DND-41 (cell line): Measurements from ENCODE around the gene MYO5A.

Experiments used
- ATAC-seq: fragments of 200-7000 bp; cut with Tn5 transposase; 3 replicates; pipeline ENCODE4 v1.9.1; 2021; ENCODE audit warnings: low read depth; ENCODE audit not compliant: insufficient read depth
- DNase-seq: peaks from one replicate; pipeline ENCODE4 v3.0.0-alpha.2; 2020
- H2AFZ ChIP-seq: 2 replicates; pipeline ENCODE4 v1.6.0; 2012; ENCODE audit warnings: low read depth, low read length
- H3K27ac ChIP-seq: 2 replicates; pipeline ENCODE4 v1.5.1; 2012; ENCODE audit warnings: low read length, inconsistent platforms
- H3K27me3 ChIP-seq: fragments of 200-600 bp; sonication (generic); 2 replicates; pipeline ENCODE4 v1.6.0; 2012; ENCODE audit warnings: low read length, mild to moderate bottlenecking, inconsistent platforms; ENCODE audit not compliant: insufficient read depth, poor library complexity
- H3K36me3 ChIP-seq: 2 replicates; pipeline ENCODE4 v1.5.1; 2012; ENCODE audit warnings: low read length, inconsistent platforms; ENCODE audit not compliant: insufficient read depth
- H3K4me1 ChIP-seq: 2 replicates; pipeline ENCODE4 v1.5.1; 2012; ENCODE audit warnings: mild to moderate bottlenecking, low read length; ENCODE audit not compliant: insufficient read depth
- H3K4me2 ChIP-seq: 2 replicates; pipeline ENCODE4 v1.6.0; 2012; ENCODE audit warnings: mild to moderate bottlenecking, moderate library complexity, low read length, inconsistent platforms; ENCODE audit not compliant: insufficient read depth
- H3K4me3 ChIP-seq, 2 experiments: fragments of 200-600 bp in 1 of 2; shearing (Covaris generic) in 1 of 2; 2 replicates each; pipeline ENCODE4 v1.5.1; 2012 to 2016; ENCODE audit warnings: inconsistent platforms in 2 of 2, low read length in 2 of 2, mild to moderate bottlenecking in 2 of 2, low read depth in 1 of 2, moderate library complexity in 1 of 2
- H3K79me2 ChIP-seq: 2 replicates; pipeline ENCODE4 v1.6.0; 2012; ENCODE audit warnings: low read length, inconsistent platforms; ENCODE audit not compliant: insufficient read depth
- H3K9ac ChIP-seq: 2 replicates; pipeline ENCODE4 v1.6.0; 2012; ENCODE audit warnings: low read depth, mild to moderate bottlenecking, inconsistent platforms, low read length, moderate library complexity
- H3K9me3 ChIP-seq: 2 replicates; pipeline ENCODE4 v1.5.1; 2012; ENCODE audit warnings: low read length, moderate library complexity, mild to moderate bottlenecking, inconsistent platforms; ENCODE audit not compliant: insufficient read depth, severe bottlenecking
- H4K20me1 ChIP-seq: 2 replicates; pipeline ENCODE4 v1.6.0; 2012; ENCODE audit warnings: low read length; ENCODE audit not compliant: insufficient read depth
- EZH2 ChIP-seq: IDR thresholded peaks from 3 replicates; pipeline ENCODE4 v1.6.1; 2012; ENCODE audit warnings: borderline replicate concordance, low read depth, mild to moderate bottlenecking, moderate library complexity, low read length, inconsistent platforms; ENCODE audit not compliant: severe bottlenecking
- TF ChIP-seq, protein P1 (sequence below): IDR thresholded peaks from 2 replicates; pipeline ENCODE4 v1.5.1; 2012; ENCODE audit warnings: borderline replicate concordance, low read length, moderate library complexity, mild to moderate bottlenecking; ENCODE audit not compliant: poor library complexity, severe bottlenecking; ENCODE audit errors: extremely low read depth

MYO5A gene

DNA sequence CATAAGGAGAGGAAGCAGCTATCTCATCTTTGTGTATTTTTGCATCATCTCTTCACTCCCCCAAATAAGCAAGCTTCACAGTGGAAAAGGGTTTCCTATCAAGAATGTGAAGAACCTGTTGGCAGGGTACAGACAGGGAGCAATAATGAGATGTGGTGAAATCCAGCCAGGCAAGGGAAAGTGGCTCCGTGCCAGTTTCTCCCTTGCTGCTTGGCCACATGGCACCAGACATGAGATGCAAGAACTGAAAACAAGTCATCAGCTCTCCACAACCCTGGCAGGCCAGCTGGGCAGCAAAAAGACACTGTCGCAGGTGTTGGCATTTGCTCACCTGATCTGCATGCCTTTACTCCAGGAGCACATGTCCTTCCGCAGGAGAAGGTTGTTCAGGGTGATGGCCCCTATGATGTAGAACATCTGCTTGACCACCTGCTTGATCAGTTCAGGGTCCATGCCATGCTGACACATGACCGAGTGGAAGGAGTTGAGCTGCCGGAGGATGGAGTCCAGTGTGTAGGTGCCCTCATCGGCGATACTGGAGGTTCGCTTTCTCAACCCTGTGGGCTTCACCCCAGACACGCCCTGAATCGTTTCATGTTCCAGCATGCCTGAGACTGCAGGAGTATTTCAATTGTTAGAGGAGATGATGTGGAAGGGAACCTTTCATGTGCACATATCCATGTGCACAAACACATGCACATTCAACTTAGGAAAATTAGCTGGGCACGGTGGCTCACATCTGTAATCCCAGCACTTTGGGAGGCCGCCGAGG lies 209.8 kb downstream of the MYO5A start:
- no peaks in the 10 kb centered on the region for H3K4me1 ChIP-seq
- no peaks in the 10 kb centered on the region for H3K9me3 ChIP-seq
- ATAC-seq (no peak), DNase-seq (no peak)
- H2AFZ ChIP-seq: no peak overlapping the region
- H3K36me3 ChIP-seq: peaks cover 24% of the 10 kb centered on the region
- TF ChIP-seq, protein P1, sequence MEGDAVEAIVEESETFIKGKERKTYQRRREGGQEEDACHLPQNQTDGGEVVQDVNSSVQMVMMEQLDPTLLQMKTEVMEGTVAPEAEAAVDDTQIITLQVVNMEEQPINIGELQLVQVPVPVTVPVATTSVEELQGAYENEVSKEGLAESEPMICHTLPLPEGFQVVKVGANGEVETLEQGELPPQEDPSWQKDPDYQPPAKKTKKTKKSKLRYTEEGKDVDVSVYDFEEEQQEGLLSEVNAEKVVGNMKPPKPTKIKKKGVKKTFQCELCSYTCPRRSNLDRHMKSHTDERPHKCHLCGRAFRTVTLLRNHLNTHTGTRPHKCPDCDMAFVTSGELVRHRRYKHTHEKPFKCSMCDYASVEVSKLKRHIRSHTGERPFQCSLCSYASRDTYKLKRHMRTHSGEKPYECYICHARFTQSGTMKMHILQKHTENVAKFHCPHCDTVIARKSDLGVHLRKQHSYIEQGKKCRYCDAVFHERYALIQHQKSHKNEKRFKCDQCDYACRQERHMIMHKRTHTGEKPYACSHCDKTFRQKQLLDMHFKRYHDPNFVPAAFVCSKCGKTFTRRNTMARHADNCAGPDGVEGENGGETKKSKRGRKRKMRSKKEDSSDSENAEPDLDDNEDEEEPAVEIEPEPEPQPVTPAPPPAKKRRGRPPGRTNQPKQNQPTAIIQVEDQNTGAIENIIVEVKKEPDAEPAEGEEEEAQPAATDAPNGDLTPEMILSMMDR: no peak
- no peak for TF ChIP-seq EZH2
- no peaks in the 10 kb centered on the region for H3K27me3 ChIP-seq
- no peak overlapping the region for H3K4me2 ChIP-seq
- H3K9ac ChIP-seq: no peak overlapping the region
- H3K4me3 ChIP-seq: no peak overlapping the region
- H3K79me2 ChIP-seq: no peaks in the 10 kb centered on the region
- H3K27ac ChIP-seq: no peak overlapping the region
- H4K20me1 ChIP-seq: no peaks in the 10 kb centered on the region

DNA sequence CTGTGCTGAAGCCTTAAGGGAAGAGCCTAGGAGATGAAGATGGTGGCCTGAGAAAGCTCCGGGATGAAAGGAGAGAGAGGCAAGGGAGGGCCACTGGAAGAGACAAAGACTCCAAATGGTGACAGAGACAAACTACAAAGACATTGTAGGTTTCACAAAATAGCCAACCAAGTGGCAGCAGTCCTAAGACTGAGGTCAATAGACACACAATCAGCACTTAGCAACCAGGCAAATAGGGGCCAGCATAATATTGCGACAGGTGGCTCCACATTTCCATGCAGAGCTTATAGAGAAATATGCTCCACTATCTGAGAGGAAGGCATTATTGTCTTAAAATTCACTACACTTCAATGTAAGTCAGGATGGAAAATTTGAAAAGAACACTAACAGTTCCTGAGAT lies 211.0 kb downstream of the MYO5A start:
- H3K4me3 ChIP-seq: no peak overlapping the region
- no peak overlapping the region for H3K4me2 ChIP-seq
- no peak for TF ChIP-seq EZH2
- TF ChIP-seq, protein P1: no peak
- no peak overlapping the region for H3K27ac ChIP-seq
- no peaks in the 10 kb centered on the region for H3K79me2 ChIP-seq
- H2AFZ ChIP-seq: no peak overlapping the region
- H3K36me3 ChIP-seq: peaks cover 31% of the 10 kb centered on the region
- no peaks in the 10 kb centered on the region for H3K4me1 ChIP-seq
- H3K27me3 ChIP-seq: no peaks in the 10 kb centered on the region
- H3K9me3 ChIP-seq: no peaks in the 10 kb centered on the region
- DNase-seq (no peak), ATAC-seq (no peak)
- no peaks in the 10 kb centered on the region for H4K20me1 ChIP-seq
- H3K9ac ChIP-seq: no peak overlapping the region

DNA sequence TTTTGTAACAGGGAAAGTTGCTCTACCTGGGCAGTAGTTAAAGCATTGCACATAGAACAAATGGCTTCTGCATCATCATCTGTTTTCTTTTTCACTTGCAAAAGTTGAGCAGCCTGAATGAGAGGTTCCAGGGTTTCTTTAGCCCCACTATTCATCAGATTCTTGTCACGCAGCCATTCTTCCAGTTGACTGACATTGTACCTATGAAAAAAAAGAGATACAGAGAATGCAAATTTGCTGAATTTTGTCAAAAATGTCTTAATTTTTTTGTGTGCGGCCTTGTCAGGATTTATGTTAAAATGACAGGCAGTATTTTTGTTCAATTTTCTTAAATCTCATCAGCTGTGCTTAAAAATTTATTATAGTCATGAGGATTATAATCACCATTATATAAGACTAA lies 211.7 kb downstream of the MYO5A start:
- TF ChIP-seq EZH2: no peak
- TF ChIP-seq, protein P1: no peak
- Histone ChIP-seq H3K9me3 (no peaks in the 10 kb centered on the region), H3K4me1 (no peaks in the 10 kb centered on the region), H3K36me3 (peaks cover 28% of the 10 kb centered on the region), H3K4me3 (no peak overlapping the region), H3K27ac (no peak overlapping the region), H3K79me2 (no peaks in the 10 kb centered on the region), H2AFZ (no peak overlapping the region), H4K20me1 (no peaks in the 10 kb centered on the region), H3K9ac (no peak overlapping the region), H3K4me2 (no peak overlapping the region), H3K27me3 (no peaks in the 10 kb centered on the region)
- no peak for ATAC-seq
- DNase-seq: no peak
